Measurements from ENCODE around the gene CDC42EP3.

- TF ChIP-seq POLR2A (IDR thresholded peaks at IDR 0.05; ENCODE audit: low read length) (no peak), GATA1 (IDR thresholded peaks at IDR 0.05; ENCODE audit: low read depth, low read length) (no peak)
These were observed 37.6 kb downstream of the CDC42EP3 start for GRCh38 chr2:37633845-37634244.

Data from erythroblast (primary cell).